OCI-LY7 (cell line): ENCODE measurements around the gene TCERG1.

Experiments
- CTCF ChIP-seq: fragments of 200-600 bp; sonication (generic); conservative IDR thresholded peaks from 2 replicates; pipeline ENCODE4 v1.5.1; 2014; ENCODE audit warnings: mild to moderate bottlenecking, antibody characterized with exemption, low read length, moderate library complexity, mixed read lengths
- EZH2phosphoT487 ChIP-seq: fragments of 200-600 bp; sonication (generic); IDR thresholded peaks from 2 replicates; pipeline ENCODE4 v1.6.1; 2018; ENCODE audit warnings: low read depth, borderline replicate concordance, mild to moderate bottlenecking, mixed run types, antibody characterized with exemption, low read length, moderate library complexity, mixed read lengths

- TF ChIP-seq CTCF (no peak), EZH2phosphoT487 (no peak)
These were observed 20.6 kb downstream of the TCERG1 start for GRCh38 chr5:146467760-146468159.
